Stomach (tissue), 9 donors: ENCODE data around the gene FHL2. TPM values are rescaled to one million over a fixed set of nuclear protein-coding genes. Genes with fewer than 3 reads are reported as not detected.
A peak's percentile ranks its signal among the peaks of the same experiment; 100 is the strongest.
"Not testable (repeated sequence)": the region's sequence is repeated elsewhere in the genome, so short reads cannot be mapped to it uniquely, and the experiment has no call there.

Source experiments
- DNase-seq, 2 donors: peaks; one replicate each; pipeline versions ENCODE4 v3.0.0 to v3.0.0-alpha.2; 2013 to 2019
- H3K27ac ChIP-seq, 5 donors: fragments of 200-600 bp in 4 of 5; sonication (generic) in 4 of 5; one replicate each; pipeline ENCODE4 v1.5.1; 2013 to 2019; ENCODE audit warnings: mild to moderate bottlenecking in 1 of 5, moderate library complexity in 1 of 5
- H3K27me3 ChIP-seq, 3 donors: fragments of 200-600 bp; sonication (generic); one replicate each; pipeline ENCODE4 v1.5.1; 2017 to 2019; ENCODE audit warnings: mixed run types in 1 of 3
- H3K36me3 ChIP-seq, 4 donors: fragments of 200-600 bp; sonication (generic); 1 replicate in 3 of 4; 2 replicates in 1 of 4; pipeline ENCODE4 v1.5.1; 2016 to 2019
- H3K4me1 ChIP-seq, 4 donors: fragments of 200-600 bp; sonication (generic); one replicate each; pipeline ENCODE4 v1.5.1; 2016 to 2019
- H3K4me3 ChIP-seq, 4 donors: fragments of 200-600 bp; sonication (generic) in 3 of 4; one replicate each; pipeline ENCODE4 v1.5.1; 2016 to 2019; ENCODE audit warnings: mild to moderate bottlenecking in 1 of 4
- H3K9me3 ChIP-seq, 4 donors: fragments of 200-600 bp; sonication (generic); one replicate each; pipeline ENCODE4 v1.5.1; 2016 to 2019
- EP300 ChIP-seq: sonication (generic); formaldehyde crosslinking; IDR thresholded peaks from one replicate; pipeline ENCODE4 v1.6.1; 2017; ENCODE audit warnings: antibody characterized with exemption
- POLR2A ChIP-seq, 4 donors: fragments of 450-650 bp; IDR thresholded peaks; one replicate each; pipeline ENCODE4 v1.6.1; 2016; ENCODE audit warnings: antibody characterized with exemption in 4 of 4, control low read depth in 2 of 4, mild to moderate bottlenecking in 1 of 4, moderate library complexity in 1 of 4
- POLR2AphosphoS5 ChIP-seq, 3 donors: sonication (generic); formaldehyde crosslinking; IDR thresholded peaks; one replicate each; pipeline ENCODE4 v1.6.1; 2016; ENCODE audit warnings: antibody characterized with exemption in 3 of 3
- WGBS, 5 donors: extraction: QIAGEN DNeasy Blood & Tissue Kit in 3 of 5; methylation state at CpG; one replicate each; pipeline versions ENCODE4 v1.1.5 to v1.1.7; 2013 to 2018; 5-methylcytosine and 5-hydroxymethylcytosine counted together
- intact Hi-C: fragments of 100-400 bp; cut with DNase I; formaldehyde crosslinking; loops from one replicate; pipeline ENCODE4 v1.15.1; 2023; ENCODE audit warnings: low total_unique reads
- polyA plus RNA-seq, 3 donors: library from polyadenylated mRNA; stranded (reverse); fragments of 200-250 nt; gene quantifications; one replicate each; pipeline ENCODE4 v1.2.3, GENCODE V29; 2013
- total RNA-seq, 5 donors: library from RNA; depleted of rRNA; stranded (reverse); fragments of >200 nt; gene quantifications; one replicate each; pipeline versions ENCODE4 v1.1.0 to v1.2.3, GENCODE V29; 2014 to 2016
- TF ChIP-seq, protein P1 (sequence below), 7 experiments: fragments of 450-650 bp in 4 of 7; fragments of 200-600 bp in 3 of 7; sonication (generic) in 3 of 7; IDR thresholded peaks; one replicate each; pipeline ENCODE4 v1.5.1; 2016 to 2019; ENCODE audit warnings: antibody characterized with exemption in 7 of 7, control low read depth in 2 of 7, mild to moderate bottlenecking in 1 of 7
- donor health status: healthy with polysubstance abuse.
- donor health status: Bipolar disorder and iron deficiency.
- donor health status: healthy.

FHL2 gene
- total and polyA plus RNA-seq, 8 donors = 42.3 to 240 (median 61.9) TPM

- Histone ChIP-seq H3K9me3 (no peaks in the 10 kb centered on the region), H3K27ac (peak overlapping the region; percentile 84 to 98 (median 93)), H3K4me3 (peak overlapping the region; percentile 68 to 77 (median 72)), H3K36me3 (peaks cover 0 to 13% (median 10%) of the 10 kb centered on the region in 4 donors), H3K4me1 (peaks cover 28 to 60% (median 42%) of the 10 kb centered on the region in 4 donors), H3K27me3 (no peaks in the 10 kb centered on the region)
- intact Hi-C loops = no loop called here
- WGBS, 5 donors = 10 to 22% (median 14%) methylated on average over 16 of the region's 16 CpGs
- peak; percentile 43 to 65 for DNase-seq
- peak in 2 of 3 donors; percentile 2 to 14 for TF ChIP-seq POLR2AphosphoS5 (IDR thresholded peaks at IDR 0.05)
- TF ChIP-seq, protein P1, sequence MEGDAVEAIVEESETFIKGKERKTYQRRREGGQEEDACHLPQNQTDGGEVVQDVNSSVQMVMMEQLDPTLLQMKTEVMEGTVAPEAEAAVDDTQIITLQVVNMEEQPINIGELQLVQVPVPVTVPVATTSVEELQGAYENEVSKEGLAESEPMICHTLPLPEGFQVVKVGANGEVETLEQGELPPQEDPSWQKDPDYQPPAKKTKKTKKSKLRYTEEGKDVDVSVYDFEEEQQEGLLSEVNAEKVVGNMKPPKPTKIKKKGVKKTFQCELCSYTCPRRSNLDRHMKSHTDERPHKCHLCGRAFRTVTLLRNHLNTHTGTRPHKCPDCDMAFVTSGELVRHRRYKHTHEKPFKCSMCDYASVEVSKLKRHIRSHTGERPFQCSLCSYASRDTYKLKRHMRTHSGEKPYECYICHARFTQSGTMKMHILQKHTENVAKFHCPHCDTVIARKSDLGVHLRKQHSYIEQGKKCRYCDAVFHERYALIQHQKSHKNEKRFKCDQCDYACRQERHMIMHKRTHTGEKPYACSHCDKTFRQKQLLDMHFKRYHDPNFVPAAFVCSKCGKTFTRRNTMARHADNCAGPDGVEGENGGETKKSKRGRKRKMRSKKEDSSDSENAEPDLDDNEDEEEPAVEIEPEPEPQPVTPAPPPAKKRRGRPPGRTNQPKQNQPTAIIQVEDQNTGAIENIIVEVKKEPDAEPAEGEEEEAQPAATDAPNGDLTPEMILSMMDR (IDR thresholded peaks at IDR 0.05) = no peak
These were observed 70.3 kb downstream of the FHL2 start for GRCh38 chr2:105328281-105329196.

DNA sequence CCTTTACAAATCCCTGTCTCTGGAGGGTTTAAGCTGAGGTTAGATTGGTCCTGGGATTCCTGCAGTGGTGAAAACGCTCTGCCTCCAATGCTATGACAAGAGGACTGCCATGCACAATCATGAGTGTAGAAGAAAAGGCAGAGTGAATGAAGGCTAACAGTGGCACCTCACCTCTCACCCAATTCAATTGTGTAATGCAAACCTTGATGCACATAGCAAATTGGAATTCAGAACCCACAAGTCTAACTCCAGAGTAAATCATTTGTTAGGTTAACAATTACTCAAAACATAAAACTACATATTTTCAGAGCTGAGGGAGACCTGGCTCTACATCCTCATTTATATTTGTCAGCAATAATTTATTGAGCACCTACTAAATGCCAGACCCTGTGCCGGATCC is 71.2 kb downstream of the FHL2 start:
- Histone ChIP-seq H3K27me3 (no peaks in the 10 kb centered on the region), H3K27ac (peak overlapping the region in 4 of 5 donors; percentile 84 to 95 (median 90)), H3K4me3 (peak overlapping the region in 1 of 4 donors; percentile 68), H3K4me1 (peaks cover 28 to 69% (median 43%) of the 10 kb centered on the region in 4 donors), H3K36me3 (peaks cover 0 to 13% (median 12%) of the 10 kb centered on the region in 4 donors), H3K9me3 (no peaks in the 10 kb centered on the region)
- WGBS, 5 donors = 82 to 90% (median 89%) methylated on average over 2 of the region's 2 CpGs
- intact Hi-C loops = no loop called here
- DNase-seq = no peak
- TF ChIP-seq POLR2A (IDR thresholded peaks at IDR 0.05) = no peak
- TF ChIP-seq EP300 = no peak
- no peak for TF ChIP-seq POLR2AphosphoS5 (IDR thresholded peaks at IDR 0.05)
- TF ChIP-seq, protein P1 (IDR thresholded peaks at IDR 0.05) = no peak

- Histone ChIP-seq H3K36me3 (peaks cover 0 to 13% (median 12%) of the 10 kb centered on the region in 4 donors), H3K4me1 (peaks cover 28 to 73% (median 44%) of the 10 kb centered on the region in 4 donors), H3K27ac (peak overlapping the region in 2 of 5 donors; percentile 84 to 93)
- WGBS, 5 donors = 83 to 89% (median 86%) methylated on average over 3 of the region's 3 CpGs
- DNase-seq, H3K4me3 ChIP-seq, H3K27me3 ChIP-seq, H3K9me3 ChIP-seq, intact Hi-C loops: not testable (repeated sequence)
These were observed 71.6 kb downstream of the FHL2 start for GRCh38 chr2:105327271-105327670.

DNA sequence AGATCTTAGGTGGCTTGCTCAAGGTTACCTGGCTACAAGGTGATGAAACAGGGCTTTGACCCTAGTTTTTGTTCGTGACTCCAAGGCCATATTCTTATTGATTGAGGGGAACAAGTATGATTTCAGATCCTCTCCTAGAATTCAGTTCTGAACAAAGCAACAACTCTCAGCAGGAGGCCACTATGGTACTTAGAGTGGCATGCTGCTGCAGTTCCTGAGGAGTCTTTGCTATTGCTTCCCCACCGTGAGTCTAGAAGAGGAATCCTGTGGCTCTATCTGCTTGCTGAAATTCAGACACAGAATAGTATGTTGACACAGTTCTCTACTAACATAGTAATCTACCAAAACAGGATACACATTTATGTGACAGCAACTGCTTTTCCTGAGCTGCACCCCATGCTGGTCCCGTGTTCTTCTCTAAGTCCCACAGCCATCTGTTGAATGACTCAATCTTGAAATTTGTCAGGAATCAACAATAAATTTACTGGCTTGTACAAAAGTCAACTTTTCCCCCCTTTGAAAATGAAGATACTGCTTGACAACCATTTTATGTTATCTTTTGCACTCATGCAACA is 73.4 kb downstream of the FHL2 start:
- no peak for DNase-seq
- intact Hi-C loops = no loop called here
- Histone ChIP-seq H3K36me3 (peaks cover 0 to 13% (median 12%) of the 10 kb centered on the region in 4 donors), H3K9me3 (no peaks in the 10 kb centered on the region), H3K4me3 (no peak overlapping the region), H3K27me3 (no peaks in the 10 kb centered on the region), H3K4me1 (peaks cover 28 to 81% (median 51%) of the 10 kb centered on the region in 4 donors), H3K27ac (peak overlapping the region in 2 of 5 donors; percentile 3 to 26)
- WGBS, 5 donors = 51 to 74% (median 55%) methylated on average over 3 of the region's 3 CpGs
- TF ChIP-seq EP300 (no peak), POLR2A (IDR thresholded peaks at IDR 0.05) (no peak), POLR2AphosphoS5 (IDR thresholded peaks at IDR 0.05) (no peak)
- TF ChIP-seq, protein P1 (IDR thresholded peaks at IDR 0.05) = no peak
